BLaER1 treated with 17β-estradiol and CSF1 and Interleukin-3, amounts not matched to agents 10 nM and 100 nM (cell line): ENCODE results near the gene SPIN4.
A peak's percentile ranks its signal among the peaks of the same experiment; 100 is the strongest.

ENCODE experiments used
- H3K27ac ChIP-seq, 11 experiments: shearing (Covaris generic); formaldehyde crosslinking; 2 replicates each; pipeline ENCODE4 v1.8.1; 2022
- H3K27me3 ChIP-seq, 11 experiments: shearing (Covaris generic); formaldehyde crosslinking; 2 replicates each; pipeline ENCODE4 v1.8.1; 2022
- H3K36me3 ChIP-seq, 11 experiments: shearing (Covaris generic); formaldehyde crosslinking; 2 replicates each; pipeline ENCODE4 v1.8.1; 2022
- H3K4me1 ChIP-seq, 10 experiments: shearing (Covaris generic); formaldehyde crosslinking; 2 replicates each; pipeline ENCODE4 v1.8.1; 2022
- H3K4me2 ChIP-seq, 11 experiments: shearing (Covaris generic); formaldehyde crosslinking; 2 replicates each; pipeline ENCODE4 v1.8.1; 2022
- H3K4me3 ChIP-seq, 10 experiments: shearing (Covaris generic); formaldehyde crosslinking; 2 replicates each; pipeline ENCODE4 v1.8.1; 2022
- H3K9ac ChIP-seq, 11 experiments: shearing (Covaris generic); formaldehyde crosslinking; 2 replicates each; pipeline ENCODE4 v1.8.1; 2022
- H3K9me3 ChIP-seq, 11 experiments: shearing (Covaris generic); formaldehyde crosslinking; replicated peaks in 1 of 11; 2 replicates each; pipeline ENCODE4 v1.8.1; 2022
- H4K20me1 ChIP-seq, 11 experiments: shearing (Covaris generic); formaldehyde crosslinking; 2 replicates each; pipeline ENCODE4 v1.8.1; 2022
- Cebpa-rat ChIP-seq, 11 experiments: shearing (Covaris generic); IDR thresholded peaks; 2 replicates each; pipeline ENCODE4 v1.8.1; 2022

SPIN4 gene

DNA sequence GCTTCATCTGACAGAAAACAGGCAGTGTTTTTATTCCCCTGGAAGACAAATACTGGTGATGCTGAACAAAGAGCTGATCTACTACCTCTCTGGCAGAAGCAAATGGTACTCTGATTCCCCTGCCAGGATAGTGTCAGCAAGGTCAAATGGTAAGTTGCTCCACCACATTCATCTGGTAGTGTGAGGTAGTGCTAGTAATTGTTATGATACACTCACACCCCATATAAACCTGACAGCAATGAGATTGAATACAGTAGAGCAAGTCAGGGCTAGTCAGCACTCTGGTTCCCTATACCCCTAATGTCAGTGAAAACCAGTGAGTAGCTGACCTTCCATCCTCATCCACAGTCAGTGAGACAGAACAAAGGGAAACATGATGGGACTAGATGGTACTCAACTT, 3.4 kb upstream of the SPIN4 start:
- Histone ChIP-seq H3K4me2 (no peak overlapping the region), H3K4me3 (no peak overlapping the region), H3K9me3 (peaks cover 0 to 6% (median 0%) of the 10 kb centered on the region in 11 experiments; a peak in 1 of 22 replicates), H4K20me1 (no peaks in the 10 kb centered on the region), H3K27ac (no peak overlapping the region), H3K4me1 (peaks cover 0 to 7% (median 5%) of the 10 kb centered on the region in 10 experiments; a peak in 8 of 20 replicates), H3K27me3 (no peaks in the 10 kb centered on the region), H3K36me3 (no peaks in the 10 kb centered on the region), H3K9ac (no peak overlapping the region)
- no peak for TF ChIP-seq Cebpa-rat (IDR thresholded peaks at IDR 0.05)

DNA sequence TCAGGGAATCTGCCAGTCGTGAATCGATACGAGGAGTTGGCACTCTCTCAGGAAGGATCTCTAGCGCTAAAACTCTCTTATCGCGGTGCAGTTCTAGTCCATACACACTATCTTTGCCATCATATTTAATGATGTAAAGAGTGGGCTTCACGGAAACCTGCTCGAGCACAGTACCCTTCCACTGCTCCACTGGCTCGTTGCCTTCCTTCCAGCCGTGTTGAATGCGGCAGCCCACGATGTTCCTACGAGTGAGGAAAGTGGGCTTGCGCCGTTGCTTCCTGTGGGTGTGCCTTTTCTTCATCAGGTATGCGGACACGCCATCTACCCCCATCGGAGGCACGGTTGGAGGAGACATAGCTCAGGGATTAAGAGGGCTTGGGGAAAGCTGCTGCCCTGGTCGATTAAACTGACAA, 661 bp downstream of the SPIN4 start:
- H3K27ac ChIP-seq: peak overlapping the region in 9 of 11 experiments; percentile 57 to 78 (median 66); a peak in 19 of 22 replicates

DNA sequence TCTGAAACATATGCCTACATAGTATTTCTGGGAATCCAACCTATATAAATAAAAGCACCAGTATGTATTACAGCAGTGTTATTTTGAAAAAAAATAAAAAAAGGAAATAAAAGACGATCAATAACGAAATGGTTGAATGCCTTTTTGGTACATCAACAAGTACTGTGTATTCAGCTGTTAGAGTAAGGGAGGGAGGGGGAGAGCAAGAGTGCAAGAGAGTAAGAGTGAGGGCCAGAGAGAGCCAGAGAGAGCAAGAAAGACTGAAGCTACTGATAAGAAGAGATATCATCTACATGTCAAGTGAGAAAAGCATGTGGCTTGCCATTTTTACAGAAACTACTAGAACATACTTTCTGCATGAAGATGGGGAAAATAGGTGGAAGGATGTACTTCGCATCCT, 1.8 kb downstream of the SPIN4 start:
- no peaks in the 10 kb centered on the region for H3K36me3 ChIP-seq
- peaks cover 0 to 14% (median 9%) of the 10 kb centered on the region in 10 experiments; a peak in 8 of 20 replicates for H3K4me1 ChIP-seq
- peaks cover 0 to 6% (median 0%) of the 10 kb centered on the region in 11 experiments; a peak in 1 of 22 replicates for H3K9me3 ChIP-seq
- peak overlapping the region in 7 of 10 experiments; percentile 59 to 75 (median 68); a peak in 9 of 20 replicates for H3K4me3 ChIP-seq
- no peak for TF ChIP-seq Cebpa-rat (IDR thresholded peaks at IDR 0.05)
- no peak overlapping the region for H3K27ac ChIP-seq
- H3K4me2 ChIP-seq: peak overlapping the region in 9 of 11 experiments; percentile 69 to 82 (median 76); a peak in 20 of 22 replicates
- H4K20me1 ChIP-seq: no peaks in the 10 kb centered on the region
- H3K27me3 ChIP-seq: no peaks in the 10 kb centered on the region
- H3K9ac ChIP-seq: no peak overlapping the region

More for the DNA sequence above, 661 bp downstream of the SPIN4 start:
- Histone ChIP-seq H3K27me3 (no peaks in the 10 kb centered on the region), H3K9me3 (peaks cover 0 to 6% (median 0%) of the 10 kb centered on the region in 11 experiments; a peak in 1 of 22 replicates), H3K36me3 (no peaks in the 10 kb centered on the region), H3K4me2 (peak overlapping the region; percentile 69 to 82 (median 76)), H3K4me1 (peaks cover 0 to 14% (median 9%) of the 10 kb centered on the region in 10 experiments; a peak in 8 of 20 replicates), H3K9ac (peak overlapping the region; percentile 57 to 80 (median 77); a peak in 21 of 22 replicates), H4K20me1 (no peaks in the 10 kb centered on the region), H3K4me3 (peak overlapping the region; percentile 57 to 75 (median 68))
- no peak for TF ChIP-seq Cebpa-rat (IDR thresholded peaks at IDR 0.05)

DNA sequence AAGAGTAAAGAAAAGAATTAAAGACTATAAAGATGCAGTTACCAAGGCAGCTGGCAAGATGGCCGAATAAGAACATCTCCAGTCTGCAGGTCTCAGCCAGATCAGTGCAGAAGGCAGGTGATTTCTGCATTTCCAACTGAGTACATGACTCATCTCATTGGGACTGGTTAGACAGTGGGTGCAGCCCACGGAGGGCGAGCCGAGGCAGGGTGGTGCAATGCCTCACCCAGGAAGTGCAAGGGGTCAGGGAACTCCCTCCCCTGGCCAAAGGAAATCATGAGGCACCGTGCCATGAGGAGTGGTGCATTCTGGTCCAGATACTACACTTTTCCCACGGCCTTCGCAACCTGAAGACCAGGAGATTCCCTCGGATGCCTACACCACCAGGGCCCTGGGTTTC, 20.5 kb downstream of the SPIN4 start:
- no peak for TF ChIP-seq Cebpa-rat (IDR thresholded peaks at IDR 0.05)
- Histone ChIP-seq H3K27me3 (peaks cover 0 to 6% (median 0%) of the 10 kb centered on the region in 11 experiments; a peak in 2 of 22 replicates), H3K4me2 (peak overlapping the region in 3 of 11 experiments; percentile 25 to 37 (median 30); a peak in 5 of 22 replicates), H3K4me3 (no peak overlapping the region), H3K36me3 (no peaks in the 10 kb centered on the region; a peak in 2 of 22 replicates), H3K27ac (no peak overlapping the region), H3K4me1 (peaks cover 0 to 7% (median 0%) of the 10 kb centered on the region in 10 experiments; a peak in 4 of 20 replicates), H4K20me1 (no peaks in the 10 kb centered on the region), H3K9me3 (peaks cover 0 to 17% (median 4%) of the 10 kb centered on the region in 11 experiments; a peak in 12 of 22 replicates), H3K9ac (no peak overlapping the region)

DNA sequence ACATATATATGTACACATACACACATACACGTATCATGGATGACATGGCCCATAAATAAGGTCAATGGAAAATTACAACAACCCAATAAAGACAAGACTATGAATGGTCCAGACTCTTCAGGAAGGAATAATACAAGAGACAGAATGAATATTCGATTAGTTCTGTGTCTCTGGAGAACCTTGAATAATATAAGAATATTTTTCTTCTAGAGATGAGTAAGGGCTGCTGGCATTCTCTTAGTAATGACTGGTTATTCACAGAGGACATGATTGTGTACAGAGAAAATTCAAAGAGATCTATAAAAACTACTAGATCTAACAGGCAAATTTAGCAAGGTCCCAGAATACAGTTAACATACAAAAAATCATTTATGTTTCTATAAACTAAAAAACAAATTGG, 23.3 kb downstream of the SPIN4 start:
- peaks cover 0 to 6% (median 0%) of the 10 kb centered on the region in 11 experiments; a peak in 2 of 22 replicates for H3K27me3 ChIP-seq

DNA sequence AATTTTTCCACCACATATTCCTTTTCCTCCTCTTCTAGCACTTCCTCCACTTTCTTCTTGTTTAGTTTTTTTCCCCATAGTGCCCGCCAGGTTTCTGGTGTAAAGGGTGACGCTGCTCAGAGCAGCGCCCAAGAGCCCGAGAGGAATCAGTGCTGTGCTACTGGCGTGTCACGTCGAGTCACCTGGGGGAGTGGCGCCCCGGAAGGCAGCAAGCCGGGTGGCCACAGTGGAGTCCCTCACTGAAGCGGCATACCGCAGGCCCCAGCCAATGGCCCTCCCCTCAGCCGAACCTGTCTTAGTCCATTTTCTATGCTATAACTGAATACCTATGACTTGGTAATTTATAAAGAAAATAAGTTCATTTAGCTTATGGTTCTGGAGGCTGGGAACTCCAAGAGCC, 51.5 kb downstream of the SPIN4 start:
- Histone ChIP-seq H3K4me1 (no peaks in the 10 kb centered on the region), H3K36me3 (no peaks in the 10 kb centered on the region), H3K9me3 (peaks cover 0 to 7% (median 6%) of the 10 kb centered on the region in 11 experiments; a peak in 11 of 22 replicates), H4K20me1 (no peaks in the 10 kb centered on the region), H3K9ac (no peak overlapping the region), H3K27me3 (no peaks in the 10 kb centered on the region), H3K27ac (no peak overlapping the region), H3K4me3 (no peak overlapping the region), H3K4me2 (no peak overlapping the region)
- TF ChIP-seq Cebpa-rat (IDR thresholded peaks at IDR 0.05): no peak

More for the DNA sequence above, 23.3 kb downstream of the SPIN4 start:
- H3K4me3 ChIP-seq: no peak overlapping the region
- H4K20me1 ChIP-seq: no peaks in the 10 kb centered on the region
- no peak for TF ChIP-seq Cebpa-rat (IDR thresholded peaks at IDR 0.05)
- H3K27ac ChIP-seq: no peak overlapping the region
- H3K36me3 ChIP-seq: no peaks in the 10 kb centered on the region; a peak in 2 of 22 replicates
- H3K9me3 ChIP-seq: peaks cover 0 to 17% (median under 1%) of the 10 kb centered on the region in 11 experiments; a peak in 5 of 22 replicates
- H3K9ac ChIP-seq: no peak overlapping the region
- H3K4me2 ChIP-seq: no peak overlapping the region
- peaks cover 0 to 7% (median 0%) of the 10 kb centered on the region in 10 experiments; a peak in 4 of 20 replicates for H3K4me1 ChIP-seq
